NCI-H1417 (cell line): ENCODE measurements around the gene DNAJC15.

Source experiments
- DNase-seq, 3 experiments: peaks; one replicate each; lab custom pipeline; 2025; lab: John Stamatoyannopoulos, UW

Gene DNAJC15

GRCh38 chr13:43127103-43127798 lies 103.9 kb downstream of the DNAJC15 start:
- DNase-seq, result no peak

- no peak for DNase-seq
Measured at GRCh38 chr13:43127827-43128226, 104.4 kb downstream of the DNAJC15 start.

GRCh38 chr13:43128504-43128961 lies 105.1 kb downstream of the DNAJC15 start:
- no peak for DNase-seq

- DNase-seq, result no peak
Measured at GRCh38 chr13:43129066-43129465, 105.7 kb downstream of the DNAJC15 start.

- DNase-seq, result peak in 1 of 3 experiments; percentile 13
Measured at GRCh38 chr13:43129511-43130110, 106.2 kb downstream of the DNAJC15 start.

- peak in 2 of 3 experiments; percentile 16 to 23 for DNase-seq
Measured at GRCh38 chr13:43132257-43132656, 108.9 kb downstream of the DNAJC15 start.

GRCh38 chr13:43132911-43133310 lies 109.5 kb downstream of the DNAJC15 start:
- DNase-seq, result peak; percentile 19 to 55 (median 46)

- no peak for DNase-seq
Measured at GRCh38 chr13:43133792-43134191, 110.4 kb downstream of the DNAJC15 start.

GRCh38 chr13:43134868-43135267 lies 111.5 kb downstream of the DNAJC15 start:
- peak in 1 of 3 experiments; percentile 30 for DNase-seq

GRCh38 chr13:43135516-43135915 lies 112.1 kb downstream of the DNAJC15 start:
- no peak for DNase-seq

GRCh38 chr13:43136920-43137575 lies 113.7 kb downstream of the DNAJC15 start:
- DNase-seq, result no peak

GRCh38 chr13:43139211-43139610 lies 115.8 kb downstream of the DNAJC15 start:
- DNase-seq, result no peak

GRCh38 chr13:43139921-43140320 lies 116.5 kb downstream of the DNAJC15 start:
- no peak for DNase-seq

- DNase-seq, result no peak
Measured at GRCh38 chr13:43140985-43141384, 117.6 kb downstream of the DNAJC15 start.

- no peak for DNase-seq
Measured at GRCh38 chr13:43141685-43142084, 118.3 kb downstream of the DNAJC15 start.

GRCh38 chr13:43143591-43143990 lies 120.2 kb downstream of the DNAJC15 start:
- DNase-seq, result no peak

GRCh38 chr13:43145534-43146196 lies 122.3 kb downstream of the DNAJC15 start:
- DNase-seq, result no peak

GRCh38 chr13:43146400-43146799 lies 123.0 kb downstream of the DNAJC15 start:
- DNase-seq, result no peak

GRCh38 chr13:43150369-43151207 lies 127.2 kb downstream of the DNAJC15 start:
- DNase-seq, result no peak

GRCh38 chr13:43153436-43154090 lies 130.2 kb downstream of the DNAJC15 start:
- no peak for DNase-seq

- DNase-seq, result no peak
Measured at GRCh38 chr13:43154156-43154651, 130.8 kb downstream of the DNAJC15 start.
